Type B pancreatic cell (in vitro differentiated cells): ENCODE measurements around the gene FAM228B. TPM values are rescaled to one million over a fixed set of nuclear protein-coding genes. Genes with fewer than 3 reads are reported as not detected.
"Not testable (repeated sequence)": the region's sequence is repeated elsewhere in the genome, so short reads cannot be mapped to it uniquely, and the experiment has no call there.

Experiments used
- DNase-seq: peaks from one replicate; pipeline ENCODE4 v3.0.0; 2021; ENCODE audit warnings: mixed read lengths; ENCODE audit not compliant: unreplicated experiment; ENCODE audit errors: extremely low spot score
- H3K27ac Mint-ChIP-seq: 2 replicates; pipeline ENCODE4 v1.8.0; 2021; ENCODE audit warnings: mild to moderate bottlenecking, mixed read lengths
- H3K27me3 Mint-ChIP-seq: 2 replicates; pipeline ENCODE4 v1.8.0; 2021; ENCODE audit warnings: mixed read lengths
- H3K36me3 Mint-ChIP-seq: 2 replicates; pipeline ENCODE4 v1.8.0; 2021; ENCODE audit warnings: mixed read lengths
- H3K4me1 Mint-ChIP-seq: one replicate; pipeline ENCODE4 v1.8.0; 2021; ENCODE audit warnings: mixed read lengths; ENCODE audit not compliant: unreplicated experiment
- H3K4me3 Mint-ChIP-seq: 2 replicates; pipeline ENCODE4 v1.8.0; 2021; ENCODE audit warnings: mild to moderate bottlenecking, mixed read lengths
- H3K9me3 Mint-ChIP-seq: 2 replicates; pipeline ENCODE4 v1.8.0; 2021; ENCODE audit warnings: mixed read lengths
- CTCF ChIP-seq: fragments of 200-600 bp; sonication (generic); conservative IDR thresholded peaks from 2 replicates; pipeline ENCODE4 v1.5.0; 2021; ENCODE audit warnings: antibody characterized with exemption, mild to moderate bottlenecking
- total RNA-seq: library from RNA; stranded (reverse); gene quantifications from 2 replicates; pipeline ENCODE4 v1.2.1, GENCODE V29; 2021; ENCODE audit warnings: low replicate concordance

FAM228B gene
- total RNA-seq, 1 donor from 2014 or later, result 20.4 TPM

- no peaks in the 10 kb centered on the region for H3K27me3 Mint-ChIP-seq
- no peak for DNase-seq
- no peak overlapping the region for H3K27ac Mint-ChIP-seq
- no peak for TF ChIP-seq CTCF
- H3K4me1 Mint-ChIP-seq, result peaks cover 9% of the 10 kb centered on the region
- H3K4me3 Mint-ChIP-seq, result no peak overlapping the region
- H3K9me3 Mint-ChIP-seq, result peaks cover 11% of the 10 kb centered on the region
- H3K36me3 Mint-ChIP-seq, result peaks cover 6% of the 10 kb centered on the region
These were observed 15.9 kb upstream of the FAM228B start for GRCh38 chr2:24107336-24107735.

GRCh38 chr2:24109431-24109830, 13.8 kb upstream of the FAM228B start:
- DNase-seq, H3K4me3 Mint-ChIP-seq, H3K27ac Mint-ChIP-seq, H3K36me3 Mint-ChIP-seq, H3K4me1 Mint-ChIP-seq, H3K27me3 Mint-ChIP-seq: not testable (repeated sequence)
- peaks cover 16% of the 10 kb centered on the region for H3K9me3 Mint-ChIP-seq

GRCh38 chr2:24110660-24111303, 12.5 kb upstream of the FAM228B start:
- peaks cover 18% of the 10 kb centered on the region for H3K9me3 Mint-ChIP-seq
- H3K27me3 Mint-ChIP-seq, result no peaks in the 10 kb centered on the region
- peak overlapping the region; percentile 89 for H3K27ac Mint-ChIP-seq
- H3K4me3 Mint-ChIP-seq, result no peak overlapping the region
- TF ChIP-seq CTCF, result no peak
- DNase-seq, result no peak
- H3K36me3 Mint-ChIP-seq, result peaks cover 2% of the 10 kb centered on the region
- peaks cover 9% of the 10 kb centered on the region for H3K4me1 Mint-ChIP-seq

GRCh38 chr2:24111407-24111901, 11.8 kb upstream of the FAM228B start:
- H3K4me3 Mint-ChIP-seq, result peak overlapping the region; percentile 48
- no peaks in the 10 kb centered on the region for H3K36me3 Mint-ChIP-seq
- peaks cover 18% of the 10 kb centered on the region for H3K9me3 Mint-ChIP-seq
- peaks cover 9% of the 10 kb centered on the region for H3K4me1 Mint-ChIP-seq
- no peak for DNase-seq
- H3K27ac Mint-ChIP-seq, result peak overlapping the region; percentile 89
- H3K27me3 Mint-ChIP-seq, result no peaks in the 10 kb centered on the region
- TF ChIP-seq CTCF, result no peak

GRCh38 chr2:24115057-24115456, 8.2 kb upstream of the FAM228B start:
- Mint-ChIP-seq H3K27ac (no peak overlapping the region), H3K4me3 (no peak overlapping the region), H3K4me1 (peaks cover 9% of the 10 kb centered on the region), H3K9me3 (peaks cover 6% of the 10 kb centered on the region), H3K27me3 (no peaks in the 10 kb centered on the region), H3K36me3 (no peaks in the 10 kb centered on the region)
- no peak for DNase-seq
- TF ChIP-seq CTCF, result no peak

GRCh38 chr2:24117902-24118301, 5.4 kb upstream of the FAM228B start:
- H3K27ac Mint-ChIP-seq, result no peak overlapping the region
- DNase-seq, result no peak
- H3K4me1 Mint-ChIP-seq, result peaks cover 10% of the 10 kb centered on the region
- no peaks in the 10 kb centered on the region for H3K27me3 Mint-ChIP-seq
- H3K9me3 Mint-ChIP-seq, result peaks cover 6% of the 10 kb centered on the region
- H3K36me3 Mint-ChIP-seq, result no peaks in the 10 kb centered on the region
- TF ChIP-seq CTCF, result no peak
- H3K4me3 Mint-ChIP-seq, result no peak overlapping the region
